ENCODE data around the gene FLRT3. TPM values are rescaled to one million over a fixed set of nuclear protein-coding genes. Genes with fewer than 3 reads are reported as not detected.

Gene FLRT3
- total RNA-seq, 1 donor from 2014 or later, result 6.3 TPM

GRCh38 chr20:14360416-14360815, 23.0 kb upstream of the FLRT3 start:
- Mint-ChIP-seq H3K4me3 (ENCODE audit: unreplicated experiment) (no peak overlapping the region), H3K4me1 (ENCODE audit: unreplicated experiment) (no peaks in the 10 kb centered on the region), H3K9me3 (ENCODE audit: unreplicated experiment) (no peaks in the 10 kb centered on the region), H3K27ac (ENCODE audit: unreplicated experiment) (no peak overlapping the region), H3K36me3 (ENCODE audit: low read depth, unreplicated experiment) (no peaks in the 10 kb centered on the region), H3K27me3 (ENCODE audit: unreplicated experiment) (peaks cover 2% of the 10 kb centered on the region)
- no peak for TF ChIP-seq CTCF (IDR thresholded peaks at IDR 0.05; ENCODE audit: unreplicated experiment)
- DNase-seq (ENCODE audit: low spot score), result no peak

- no peak overlapping the region for H3K27ac Mint-ChIP-seq (ENCODE audit: unreplicated experiment)
- no peaks in the 10 kb centered on the region for H3K36me3 Mint-ChIP-seq (ENCODE audit: low read depth, unreplicated experiment)
- no peak for DNase-seq (ENCODE audit: low spot score)
- H3K4me3 Mint-ChIP-seq (ENCODE audit: unreplicated experiment), result no peak overlapping the region
- no peaks in the 10 kb centered on the region for H3K4me1 Mint-ChIP-seq (ENCODE audit: unreplicated experiment)
- H3K9me3 Mint-ChIP-seq (ENCODE audit: unreplicated experiment), result no peaks in the 10 kb centered on the region
- no peaks in the 10 kb centered on the region for H3K27me3 Mint-ChIP-seq (ENCODE audit: unreplicated experiment)
- no peak for TF ChIP-seq CTCF (IDR thresholded peaks at IDR 0.05; ENCODE audit: unreplicated experiment)
These were observed 18.4 kb upstream of the FLRT3 start for GRCh38 chr20:14355791-14356190.

GRCh38 chr20:14344746-14345145, 7.3 kb upstream of the FLRT3 start:
- DNase-seq (ENCODE audit: low spot score), result no peak
- TF ChIP-seq CTCF (IDR thresholded peaks at IDR 0.05; ENCODE audit: unreplicated experiment), result no peak
- Mint-ChIP-seq H3K4me1 (ENCODE audit: unreplicated experiment) (peaks cover 3% of the 10 kb centered on the region), H3K9me3 (ENCODE audit: unreplicated experiment) (no peaks in the 10 kb centered on the region), H3K27me3 (ENCODE audit: unreplicated experiment) (peaks cover 1% of the 10 kb centered on the region), H3K4me3 (ENCODE audit: unreplicated experiment) (no peak overlapping the region), H3K27ac (ENCODE audit: unreplicated experiment) (no peak overlapping the region), H3K36me3 (ENCODE audit: low read depth, unreplicated experiment) (no peaks in the 10 kb centered on the region)

- Mint-ChIP-seq H3K4me1 (ENCODE audit: unreplicated experiment) (peaks cover 3% of the 10 kb centered on the region), H3K27ac (ENCODE audit: unreplicated experiment) (no peak overlapping the region), H3K27me3 (ENCODE audit: unreplicated experiment) (peaks cover 1% of the 10 kb centered on the region), H3K9me3 (ENCODE audit: unreplicated experiment) (no peaks in the 10 kb centered on the region), H3K36me3 (ENCODE audit: low read depth, unreplicated experiment) (no peaks in the 10 kb centered on the region), H3K4me3 (ENCODE audit: unreplicated experiment) (no peak overlapping the region)
- no peak for TF ChIP-seq CTCF (IDR thresholded peaks at IDR 0.05; ENCODE audit: unreplicated experiment)
- DNase-seq (ENCODE audit: low spot score), result no peak
These were observed 6.2 kb upstream of the FLRT3 start for GRCh38 chr20:14343491-14344065.

GRCh38 chr20:14342918-14343317, 5.5 kb upstream of the FLRT3 start:
- no peak overlapping the region for H3K27ac Mint-ChIP-seq (ENCODE audit: unreplicated experiment)
- no peak for TF ChIP-seq CTCF (IDR thresholded peaks at IDR 0.05; ENCODE audit: unreplicated experiment)
- no peak for DNase-seq (ENCODE audit: low spot score)
- no peaks in the 10 kb centered on the region for H3K36me3 Mint-ChIP-seq (ENCODE audit: low read depth, unreplicated experiment)
- H3K4me1 Mint-ChIP-seq (ENCODE audit: unreplicated experiment), result peaks cover 3% of the 10 kb centered on the region
- peaks cover 1% of the 10 kb centered on the region for H3K27me3 Mint-ChIP-seq (ENCODE audit: unreplicated experiment)
- no peak overlapping the region for H3K4me3 Mint-ChIP-seq (ENCODE audit: unreplicated experiment)
- no peaks in the 10 kb centered on the region for H3K9me3 Mint-ChIP-seq (ENCODE audit: unreplicated experiment)

All from endothelial cell (in vitro differentiated cells).